Measurements from ENCODE around the gene TMEM37. TPM values are rescaled to one million over a fixed set of nuclear protein-coding genes. Genes with fewer than 3 reads are reported as not detected.
"Not testable (repeated sequence)": the region's sequence is repeated elsewhere in the genome, so short reads cannot be mapped to it uniquely, and the experiment has no call there.

Gene TMEM37
- 0.29 TPM for polyA plus RNA-seq (2013, experiment 1 of 2; ENCODE audit: insufficient read length)
- polyA plus RNA-seq (2013, experiment 2 of 2; ENCODE audit: insufficient read length), result 0.80 TPM

- peak; percentile 76 for DNase-seq
Measured at GRCh38 chr2:119431155-119431975, at the start of gene TMEM37. TMEM37 (plus strand) TSS chr2:119431854; CDS start chr2:119431904, 50 bp downstream.

GRCh38 chr2:119383410-119384140, 48.1 kb upstream of the TMEM37 start:
- DNase-seq, result no peak

- no peak for DNase-seq
Measured at GRCh38 chr2:119384971-119385370, 46.7 kb upstream of the TMEM37 start.

GRCh38 chr2:119385466-119385865, 46.2 kb upstream of the TMEM37 start:
- DNase-seq, result no peak

GRCh38 chr2:119387381-119388129, 44.1 kb upstream of the TMEM37 start:
- peak; percentile 81 for DNase-seq

GRCh38 chr2:119389615-119390306, 41.9 kb upstream of the TMEM37 start:
- DNase-seq, result peak; percentile 35

GRCh38 chr2:119393971-119394748, 37.5 kb upstream of the TMEM37 start:
- DNase-seq, result no peak

- no peak for DNase-seq
Measured at GRCh38 chr2:119397196-119397595, 34.5 kb upstream of the TMEM37 start.

GRCh38 chr2:119402106-119402505, 29.5 kb upstream of the TMEM37 start:
- DNase-seq, result no peak

GRCh38 chr2:119402645-119403560, 28.8 kb upstream of the TMEM37 start:
- no peak for DNase-seq

- DNase-seq, result not testable (repeated sequence)
Measured at GRCh38 chr2:119403618-119404017, 28.0 kb upstream of the TMEM37 start.

GRCh38 chr2:119405151-119405550, 26.5 kb upstream of the TMEM37 start:
- no peak for DNase-seq

- peak; percentile 60 for DNase-seq
Measured at GRCh38 chr2:119407430-119408220, 24.0 kb upstream of the TMEM37 start.

- no peak for DNase-seq
Measured at GRCh38 chr2:119408221-119408619, 23.4 kb upstream of the TMEM37 start.

GRCh38 chr2:119409506-119409905, 22.1 kb upstream of the TMEM37 start:
- no peak for DNase-seq

GRCh38 chr2:119414894-119415293, 16.8 kb upstream of the TMEM37 start:
- no peak for DNase-seq

- DNase-seq, result no peak
Measured at GRCh38 chr2:119415630-119416029, 16.0 kb upstream of the TMEM37 start.

- DNase-seq, result no peak
Measured at GRCh38 chr2:119416299-119416923, 15.2 kb upstream of the TMEM37 start.

- no peak for DNase-seq
Measured at GRCh38 chr2:119417908-119418307, 13.7 kb upstream of the TMEM37 start.
